ENCODE measurements around the gene SAP25. TPM values are rescaled to one million over a fixed set of nuclear protein-coding genes. Genes with fewer than 3 reads are reported as not detected.
"Not testable (repeated sequence)": the region's sequence is repeated elsewhere in the genome, so short reads cannot be mapped to it uniquely, and the experiment has no call there.

The SAP25 gene
- total and polyA plus RNA-seq, 2 experiments from 2014 or later: not detected

GRCh38 chr7:100555701-100556100 lies 18.0 kb downstream of the SAP25 start:
- H3K27me3 ChIP-seq (replicated peaks; ENCODE audit: insufficient read depth): no peaks in the 10 kb centered on the region
- no peak overlapping the region for H3K27ac ChIP-seq
- no peak for TF ChIP-seq EZH2phosphoT487 (IDR thresholded peaks at IDR 0.05; ENCODE audit: insufficient read depth, low read depth)
- TF ChIP-seq EZH2 (IDR thresholded peaks at IDR 0.05; ENCODE audit: insufficient read depth, poor library complexity, severe bottlenecking): no peak
- in situ Hi-C loops (cut with MboI): no loop called here
- no peaks in the 10 kb centered on the region for H4K20me1 ChIP-seq (ENCODE audit: insufficient read depth)
- H3K9ac ChIP-seq: no peak overlapping the region
- H3K9me2 ChIP-seq (ENCODE audit: insufficient read depth): no peaks in the 10 kb centered on the region
- H3K79me2 ChIP-seq (ENCODE audit: insufficient read depth): no peaks in the 10 kb centered on the region
- peaks cover 5% of the 10 kb centered on the region; the same call in 1 of the 2 replicates for H3K4me1 ChIP-seq (ENCODE audit: insufficient read depth)
- 82 to 83% methylated on average over 5 of the region's 5 CpGs for WGBS, 2 experiments (ENCODE audit: low coverage in 1 of 2, low lambda C conversion rate in 2 of 2, missing lambda C conversion rate in 2 of 2)
- no peaks in the 10 kb centered on the region for H3K36me3 ChIP-seq (ENCODE audit: low read depth)
- DNase-seq: no peak
- no peak overlapping the region for H3K4me3 ChIP-seq
- no peak overlapping the region for H3K4me2 ChIP-seq (ENCODE audit: unreplicated experiment)
- no peaks in the 10 kb centered on the region for H3K9me3 ChIP-seq (ENCODE audit: low read depth)
- H2AFZ ChIP-seq: no peak overlapping the region
- peaks cover 19% of the 10 kb centered on the region; the same call in 1 of the 2 replicates for H3F3A ChIP-seq (ENCODE audit: insufficient read depth)

DNA sequence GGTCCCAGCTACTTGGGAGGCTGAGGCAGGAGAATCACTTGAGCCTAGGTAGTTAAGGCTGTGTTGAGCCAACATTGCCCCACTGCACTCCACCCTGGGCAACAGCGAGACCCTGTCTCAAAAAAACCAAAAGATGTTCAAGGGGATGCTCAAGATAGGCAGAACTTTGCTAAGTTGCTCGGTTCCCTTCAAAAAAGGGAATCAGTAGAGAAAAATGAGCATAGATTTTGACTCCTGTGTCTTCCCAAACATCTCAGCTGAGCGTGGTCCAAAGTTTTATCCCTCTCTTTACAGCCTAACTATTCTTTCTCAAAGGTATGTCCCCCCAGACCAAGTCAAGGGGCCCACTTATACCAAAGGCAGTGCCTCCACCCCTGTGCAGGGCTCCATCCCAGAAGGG lies 20.7 kb downstream of the SAP25 start:
- H3K4me1 ChIP-seq (ENCODE audit: insufficient read depth): peaks cover 12% of the 10 kb centered on the region

GRCh38 chr7:100552532-100552931 lies 21.2 kb downstream of the SAP25 start:
- DNase-seq: no peak
- in situ Hi-C loops (cut with MboI): no loop called here
- WGBS, 2 experiments (ENCODE audit: low coverage in 1 of 2, low lambda C conversion rate in 2 of 2, missing lambda C conversion rate in 2 of 2): 100% methylated on average over 2 of the region's 2 CpGs

More for the DNA sequence above, 20.7 kb downstream of the SAP25 start:
- H3K9ac ChIP-seq: no peak overlapping the region
- no peaks in the 10 kb centered on the region for H3K36me3 ChIP-seq (ENCODE audit: low read depth)
- H3K27ac ChIP-seq: no peak overlapping the region
- no peaks in the 10 kb centered on the region for H3K27me3 ChIP-seq (replicated peaks; ENCODE audit: insufficient read depth)
- no peak overlapping the region for H3K4me2 ChIP-seq (ENCODE audit: unreplicated experiment)
- H3F3A ChIP-seq (ENCODE audit: insufficient read depth): peaks cover 19% of the 10 kb centered on the region; the same call in 1 of the 2 replicates
- no peaks in the 10 kb centered on the region for H4K20me1 ChIP-seq (ENCODE audit: insufficient read depth)
- no peak overlapping the region for H2AFZ ChIP-seq
- no peak for DNase-seq
- no peaks in the 10 kb centered on the region for H3K9me3 ChIP-seq (ENCODE audit: low read depth)
- no peak overlapping the region for H3K4me3 ChIP-seq
- in situ Hi-C loops (cut with MboI): no loop called here
- no peaks in the 10 kb centered on the region for H3K79me2 ChIP-seq (ENCODE audit: insufficient read depth)
- 95 to 96% methylated on average over 3 of the region's 3 CpGs for WGBS, 2 experiments (ENCODE audit: low coverage in 1 of 2, low lambda C conversion rate in 2 of 2, missing lambda C conversion rate in 2 of 2)
- no peaks in the 10 kb centered on the region for H3K9me2 ChIP-seq (ENCODE audit: insufficient read depth)
- TF ChIP-seq EZH2 (IDR thresholded peaks at IDR 0.05; ENCODE audit: insufficient read depth, poor library complexity, severe bottlenecking): no peak
- TF ChIP-seq EZH2phosphoT487 (IDR thresholded peaks at IDR 0.05; ENCODE audit: insufficient read depth, low read depth): no peak

DNA sequence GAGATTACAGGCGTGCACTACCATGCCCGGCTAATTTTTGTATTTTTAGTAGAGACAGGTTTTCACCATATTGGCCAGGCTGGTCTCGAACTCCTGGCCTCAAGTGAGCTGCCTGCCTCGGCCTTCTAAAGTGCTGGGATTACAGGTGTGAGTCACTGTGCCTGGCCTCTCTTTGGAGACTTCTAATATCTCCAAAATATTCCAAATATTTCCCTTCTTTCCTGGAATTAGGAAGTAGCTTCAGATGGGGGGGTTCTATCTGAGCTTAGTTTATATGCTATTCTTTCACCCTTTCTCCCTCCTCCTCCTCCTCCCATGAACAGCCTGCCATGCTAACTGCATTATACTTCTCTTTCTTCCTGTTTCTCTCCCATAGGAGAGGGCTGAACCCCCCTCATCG lies 25.3 kb downstream of the SAP25 start:
- H4K20me1 ChIP-seq (ENCODE audit: insufficient read depth); H3K27me3 ChIP-seq (replicated peaks; ENCODE audit: insufficient read depth); H3K79me2 ChIP-seq (ENCODE audit: insufficient read depth); H3K9me2 ChIP-seq (ENCODE audit: insufficient read depth); H3K27ac ChIP-seq; H3K9ac ChIP-seq; H3K4me3 ChIP-seq; in situ Hi-C loops (cut with MboI); H3K9me3 ChIP-seq (ENCODE audit: low read depth); H3K4me2 ChIP-seq (ENCODE audit: unreplicated experiment); H3K36me3 ChIP-seq (ENCODE audit: low read depth); H2AFZ ChIP-seq; DNase-seq: not testable (repeated sequence)
- peaks cover 32% of the 10 kb centered on the region for H3F3A ChIP-seq (ENCODE audit: insufficient read depth)
- peaks cover 29% of the 10 kb centered on the region for H3K4me1 ChIP-seq (ENCODE audit: insufficient read depth)
- WGBS, 2 experiments (ENCODE audit: low coverage in 1 of 2, low lambda C conversion rate in 2 of 2, missing lambda C conversion rate in 2 of 2): 75 to 79% methylated on average over 5 of the region's 5 CpGs

More at GRCh38 chr7:100552532-100552931, 21.2 kb downstream of the SAP25 start:
- H3K27me3 ChIP-seq (replicated peaks; ENCODE audit: insufficient read depth): no peaks in the 10 kb centered on the region
- peaks cover 4% of the 10 kb centered on the region for H3K79me2 ChIP-seq (ENCODE audit: insufficient read depth)
- no peaks in the 10 kb centered on the region for H4K20me1 ChIP-seq (ENCODE audit: insufficient read depth)
- no peak overlapping the region for H3K4me2 ChIP-seq (ENCODE audit: unreplicated experiment)
- H3K9ac ChIP-seq: no peak overlapping the region
- no peaks in the 10 kb centered on the region for H3K9me2 ChIP-seq (ENCODE audit: insufficient read depth)
- TF ChIP-seq EZH2phosphoT487 (IDR thresholded peaks at IDR 0.05; ENCODE audit: insufficient read depth, low read depth) (no peak), EZH2 (IDR thresholded peaks at IDR 0.05; ENCODE audit: insufficient read depth, poor library complexity, severe bottlenecking) (no peak)
- H3K36me3 ChIP-seq (ENCODE audit: low read depth): no peaks in the 10 kb centered on the region
- H3K4me1 ChIP-seq (ENCODE audit: insufficient read depth): peaks cover 12% of the 10 kb centered on the region
- H3F3A ChIP-seq (ENCODE audit: insufficient read depth): peaks cover 22% of the 10 kb centered on the region; the same call in 1 of the 2 replicates
- no peak overlapping the region for H3K4me3 ChIP-seq
- H3K9me3 ChIP-seq (ENCODE audit: low read depth): no peaks in the 10 kb centered on the region
- H3K27ac ChIP-seq: no peak overlapping the region
- no peak overlapping the region for H2AFZ ChIP-seq

GRCh38 chr7:100547872-100548271 lies 25.8 kb downstream of the SAP25 start:
- in situ Hi-C loops (cut with MboI): no loop called here
- Histone ChIP-seq H3K4me1 (ENCODE audit: insufficient read depth) (peaks cover 29% of the 10 kb centered on the region), H3K27me3 (replicated peaks; ENCODE audit: insufficient read depth) (no peaks in the 10 kb centered on the region), H3F3A (ENCODE audit: insufficient read depth) (peaks cover 32% of the 10 kb centered on the region), H3K79me2 (ENCODE audit: insufficient read depth) (peaks cover 8% of the 10 kb centered on the region), H3K36me3 (ENCODE audit: low read depth) (no peaks in the 10 kb centered on the region), H3K9me2 (ENCODE audit: insufficient read depth) (no peaks in the 10 kb centered on the region), H3K9me3 (ENCODE audit: low read depth) (no peaks in the 10 kb centered on the region), H2AFZ (no peak overlapping the region), H3K9ac (no peak overlapping the region), H3K4me2 (ENCODE audit: unreplicated experiment) (no peak overlapping the region), H4K20me1 (ENCODE audit: insufficient read depth) (no peaks in the 10 kb centered on the region), H3K27ac (no peak overlapping the region), H3K4me3 (no peak overlapping the region)
- TF ChIP-seq EZH2 (IDR thresholded peaks at IDR 0.05; ENCODE audit: insufficient read depth, poor library complexity, severe bottlenecking): no peak
- no peak for DNase-seq
- 63 to 65% methylated on average over 2 of the region's 2 CpGs for WGBS, 2 experiments (ENCODE audit: low coverage in 1 of 2, low lambda C conversion rate in 2 of 2, missing lambda C conversion rate in 2 of 2)
